ENCODE data around the gene MAP3K1.

The MAP3K1 gene

DNA sequence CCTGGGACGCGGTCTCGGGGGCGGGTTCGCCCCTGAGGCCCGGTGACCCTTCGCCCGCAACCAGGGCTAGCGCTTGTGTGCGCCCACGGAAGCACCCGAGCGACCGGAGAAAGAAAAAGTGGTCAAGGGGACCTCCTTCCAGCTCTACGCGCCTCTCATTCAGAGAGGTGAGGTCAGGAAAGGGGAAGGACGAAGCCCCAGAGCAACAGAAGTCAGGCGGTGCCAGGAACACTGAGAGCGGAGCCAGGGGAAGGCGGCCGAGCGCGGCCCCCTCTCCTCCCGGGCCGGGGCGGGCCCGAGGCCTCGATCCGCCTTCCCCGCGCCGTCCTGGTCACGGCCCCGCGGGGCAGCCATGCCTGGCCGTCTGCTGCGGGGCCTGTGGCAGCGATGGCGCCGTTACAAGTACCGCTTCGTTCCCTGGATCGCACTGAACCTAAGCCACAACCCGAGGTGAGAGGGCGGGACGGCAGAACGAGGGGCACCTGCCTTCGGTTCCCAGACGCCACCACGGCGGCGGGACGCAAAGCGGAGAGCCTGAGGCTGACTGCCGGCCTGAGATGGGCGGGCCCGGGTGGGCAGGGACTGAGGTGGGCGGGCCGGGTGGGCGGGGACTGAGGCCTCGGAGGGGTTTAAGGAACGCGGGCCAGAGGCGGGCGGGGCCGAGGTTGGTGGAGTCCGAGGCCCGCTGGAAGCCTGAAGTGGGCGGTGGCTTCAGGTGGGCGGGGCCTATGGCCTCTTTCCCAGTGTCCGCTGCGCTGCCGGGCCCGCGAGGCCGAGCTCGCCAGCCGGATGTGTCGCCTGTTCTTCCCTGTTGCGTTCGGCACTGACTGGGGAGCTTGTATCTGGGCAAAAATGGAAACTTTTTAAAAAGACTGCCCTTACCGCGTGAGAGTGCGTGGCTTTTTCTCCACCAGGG, 94.2 kb downstream of the MAP3K1 start, which contains the start of gene SETD9:
TSS of gene SETD9 (plus strand) at position 303 of the 916 bp plus-strand sequence. CDS start at position 353, 50 bp downstream.
- peak; percentile 97 for DNase-seq (ENCODE audit: low read depth)

GRCh38 chr5:56910210-56910965, 95.0 kb downstream of the MAP3K1 start:
- peak; percentile 10 for DNase-seq (ENCODE audit: low read depth)

GRCh38 chr5:56913766-56914165, 98.4 kb downstream of the MAP3K1 start:
- no peak for DNase-seq (ENCODE audit: low read depth)

DNA sequence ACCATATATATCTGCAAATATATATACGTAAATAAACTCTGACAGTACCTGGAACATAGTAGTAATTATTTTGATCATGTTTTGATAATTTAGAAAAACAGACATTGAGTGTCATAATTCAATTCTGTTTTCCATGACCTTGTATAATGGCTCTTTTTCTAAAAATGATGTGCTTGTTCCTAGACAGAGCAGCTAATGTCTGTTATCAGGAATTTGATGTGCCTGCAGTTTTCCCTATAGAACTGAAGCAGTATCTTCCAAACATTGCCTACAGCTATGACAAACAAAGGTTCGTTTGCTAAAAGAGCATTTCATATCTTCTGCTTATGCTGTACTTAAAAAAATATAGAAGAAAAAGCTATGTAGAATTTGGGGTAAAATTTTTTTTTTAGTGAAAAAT, 99.3 kb downstream of the MAP3K1 start:
- DNase-seq (ENCODE audit: low read depth) = no peak

GRCh38 chr5:56917534-56917933, 102.2 kb downstream of the MAP3K1 start:
- DNase-seq (ENCODE audit: low read depth) = no peak

- no peak for DNase-seq (ENCODE audit: low read depth)
Measured at GRCh38 chr5:56918054-56918453, 102.7 kb downstream of the MAP3K1 start.

GRCh38 chr5:56919942-56920662, 104.8 kb downstream of the MAP3K1 start:
- DNase-seq (ENCODE audit: low read depth) = no peak

DNA sequence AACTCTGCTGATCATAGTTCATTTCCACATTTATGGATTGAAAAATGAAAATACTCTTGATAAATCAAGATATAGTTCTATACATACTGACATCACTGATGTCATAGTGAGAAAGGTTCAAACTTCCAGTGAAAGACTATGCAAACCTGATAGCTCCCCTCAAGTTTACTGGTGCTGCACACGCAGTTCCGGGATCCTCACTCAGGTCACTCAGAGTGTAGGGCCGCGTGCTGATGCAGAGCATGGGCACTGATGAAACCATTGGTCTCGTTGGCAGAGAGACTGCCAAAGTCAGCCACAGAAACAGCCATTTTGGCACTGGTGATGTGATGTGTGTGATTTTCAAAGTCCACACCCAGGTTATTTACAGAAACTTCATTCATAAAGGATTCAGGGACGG, 107.6 kb downstream of the MAP3K1 start:
- no peak for DNase-seq (ENCODE audit: low read depth)

- DNase-seq (ENCODE audit: low read depth) = no peak
Measured at GRCh38 chr5:56934325-56934724, 119.0 kb downstream of the MAP3K1 start.

- no peak for DNase-seq (ENCODE audit: low read depth)
Measured at GRCh38 chr5:56938858-56939257, 123.5 kb downstream of the MAP3K1 start.

DNA sequence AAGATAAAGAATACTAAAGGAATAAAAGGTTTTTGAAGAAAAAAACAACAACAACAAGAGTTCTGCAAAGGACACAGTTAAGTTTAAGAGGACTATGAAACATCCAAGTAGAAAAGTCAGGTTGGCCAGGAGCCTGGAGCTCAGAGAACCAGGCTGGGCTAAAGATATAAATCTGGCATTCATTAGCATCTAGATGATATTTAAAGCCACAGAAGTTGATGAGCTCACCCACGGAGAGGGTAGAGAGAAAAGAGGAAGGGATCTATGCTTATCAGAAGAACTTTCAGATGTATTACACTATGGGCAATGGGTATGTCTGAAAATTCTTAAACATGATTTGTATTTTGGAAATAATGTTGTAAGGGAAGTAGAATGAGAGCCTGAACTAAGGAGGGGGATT, 126.6 kb downstream of the MAP3K1 start:
- DNase-seq (ENCODE audit: low read depth) = peak; percentile 74
